OCI-LY7 (cell line): ENCODE data around the gene SYT2.

Experiments
- CTCF ChIP-seq: fragments of 200-600 bp; sonication (generic); conservative IDR thresholded peaks from 2 replicates; pipeline ENCODE4 v1.5.1; 2014; ENCODE audit warnings: mild to moderate bottlenecking, antibody characterized with exemption, low read length, moderate library complexity, mixed read lengths
- EZH2phosphoT487 ChIP-seq: fragments of 200-600 bp; sonication (generic); IDR thresholded peaks from 2 replicates; pipeline ENCODE4 v1.6.1; 2018; ENCODE audit warnings: low read depth, borderline replicate concordance, mild to moderate bottlenecking, mixed run types, antibody characterized with exemption, low read length, moderate library complexity, mixed read lengths

- TF ChIP-seq CTCF, result no peak
- no peak for TF ChIP-seq EZH2phosphoT487
Observed at GRCh38 chr1:202644219-202645096, 65.8 kb downstream of the SYT2 start.
